ENCODE measurements around the gene CCR6.
"Not testable (repeated sequence)": the region's sequence is repeated elsewhere in the genome, so short reads cannot be mapped to it uniquely, and the experiment has no call there.

CCR6 gene

DNA sequence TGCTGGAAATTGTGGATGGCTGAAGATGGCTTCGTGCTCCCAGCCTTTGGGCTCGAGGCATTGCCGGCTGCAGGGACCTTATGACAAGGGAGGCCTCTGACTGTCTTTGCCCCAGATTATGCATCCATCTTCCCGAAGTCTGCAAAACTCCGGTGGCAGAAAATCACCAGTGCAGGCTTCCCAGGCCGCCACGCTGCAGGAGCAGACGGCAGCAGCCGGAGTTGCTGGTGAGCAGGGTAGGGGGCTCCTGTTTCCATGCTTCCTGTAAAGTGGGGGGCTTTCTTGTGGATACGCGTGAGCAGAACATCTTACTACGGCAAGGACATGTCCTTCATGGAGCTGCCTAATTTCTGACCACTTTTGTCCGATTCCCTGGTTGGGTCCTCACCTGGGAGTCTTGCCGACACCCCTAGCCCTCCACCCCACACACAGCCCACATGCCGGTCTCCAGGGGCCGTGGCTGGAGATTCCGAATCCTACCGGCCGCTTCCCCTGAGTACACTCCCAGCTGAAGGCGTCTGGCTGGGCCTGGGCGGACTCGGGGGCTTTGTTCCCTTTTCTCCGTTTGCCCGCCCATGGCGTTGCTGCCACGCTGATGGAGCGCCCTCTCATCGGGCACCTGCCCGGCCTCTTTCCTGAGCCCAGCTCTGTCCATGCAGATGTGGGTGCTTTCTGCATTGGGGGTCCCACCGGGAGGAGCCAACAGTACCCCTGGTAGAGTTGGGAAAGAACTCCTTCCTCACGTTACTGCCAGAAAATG lies 56.2 kb downstream of the CCR6 start:
- not testable (repeated sequence) for DNase-seq

DNA sequence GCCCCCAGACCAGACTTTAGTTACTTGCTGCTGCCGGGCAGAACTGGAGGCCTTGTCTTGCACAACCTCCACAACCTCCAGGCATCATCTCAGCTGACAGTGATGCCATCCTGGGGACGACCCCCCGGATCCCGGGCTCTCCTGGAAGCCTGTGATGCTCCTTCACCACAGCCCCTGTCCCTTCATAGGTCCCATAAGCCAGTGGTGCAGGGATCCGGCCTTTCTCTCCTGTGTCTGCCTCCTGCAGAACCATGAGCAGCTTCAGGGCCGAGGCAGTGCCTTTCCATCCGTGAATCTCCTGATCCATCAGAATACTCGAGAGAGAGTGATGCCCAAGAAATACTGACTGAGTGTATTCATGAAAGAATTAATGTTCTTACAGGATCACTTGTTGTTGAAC lies 57.2 kb downstream of the CCR6 start:
- DNase-seq: not testable (repeated sequence)

DNA sequence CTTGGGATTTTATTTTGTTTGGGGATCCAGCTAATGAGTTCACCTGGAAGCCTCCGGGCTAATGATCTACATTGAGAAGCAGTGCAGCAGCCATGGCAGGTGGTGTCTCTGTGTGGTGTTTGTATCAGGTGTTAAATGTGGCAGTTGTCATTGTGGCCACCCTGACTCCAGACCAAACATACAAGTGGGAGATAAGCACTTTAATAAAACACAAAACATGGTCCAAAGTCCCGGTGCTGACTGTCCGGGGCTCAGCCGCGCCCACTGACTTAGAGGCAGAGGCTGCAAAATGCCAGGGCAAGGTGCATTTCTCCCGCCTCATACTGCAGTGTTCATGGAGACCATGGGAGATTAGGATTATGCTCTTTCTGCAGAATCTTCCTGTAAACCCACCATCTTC lies 58.5 kb downstream of the CCR6 start:
- DNase-seq: not testable (repeated sequence)

DNA sequence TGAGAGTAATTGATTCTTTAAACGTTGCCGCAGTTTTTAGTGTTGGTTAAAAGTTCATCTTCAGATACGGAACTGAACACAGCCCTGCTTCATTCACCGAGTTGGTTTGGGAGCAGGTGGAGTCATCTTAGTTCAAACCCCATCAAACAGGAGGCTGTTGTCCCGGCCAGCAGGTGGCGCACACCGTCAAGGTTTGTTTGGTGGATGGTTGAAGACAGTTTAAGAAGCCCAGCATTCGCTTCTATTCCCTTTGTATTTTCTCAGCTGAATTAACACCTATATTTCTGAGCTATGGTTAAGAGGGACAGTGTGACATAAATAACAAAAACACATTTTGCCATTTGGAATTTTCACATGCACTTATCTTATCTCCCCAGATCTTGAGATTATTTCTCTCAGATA lies 60.0 kb downstream of the CCR6 start:
- DNase-seq: not testable (repeated sequence)

DNA sequence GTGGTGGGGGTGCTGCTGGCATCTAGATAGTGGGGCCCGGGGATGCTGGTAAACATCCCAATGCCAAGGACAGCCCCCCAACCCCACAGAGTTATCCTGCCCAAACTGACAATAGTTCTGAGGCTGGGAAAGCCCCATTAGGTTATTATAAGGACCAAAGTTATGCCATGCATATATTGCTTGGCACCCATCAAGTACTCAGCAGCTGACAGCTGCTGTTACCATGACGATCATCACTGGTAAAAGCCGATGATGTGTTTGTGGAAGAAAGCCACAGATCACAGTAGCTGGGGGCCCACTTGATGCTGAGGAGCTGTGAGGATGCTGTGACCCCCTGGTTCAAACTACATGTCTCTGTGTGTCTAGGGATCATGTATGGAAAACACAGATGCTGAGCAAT lies 62.2 kb downstream of the CCR6 start:
- DNase-seq: not testable (repeated sequence)

DNA sequence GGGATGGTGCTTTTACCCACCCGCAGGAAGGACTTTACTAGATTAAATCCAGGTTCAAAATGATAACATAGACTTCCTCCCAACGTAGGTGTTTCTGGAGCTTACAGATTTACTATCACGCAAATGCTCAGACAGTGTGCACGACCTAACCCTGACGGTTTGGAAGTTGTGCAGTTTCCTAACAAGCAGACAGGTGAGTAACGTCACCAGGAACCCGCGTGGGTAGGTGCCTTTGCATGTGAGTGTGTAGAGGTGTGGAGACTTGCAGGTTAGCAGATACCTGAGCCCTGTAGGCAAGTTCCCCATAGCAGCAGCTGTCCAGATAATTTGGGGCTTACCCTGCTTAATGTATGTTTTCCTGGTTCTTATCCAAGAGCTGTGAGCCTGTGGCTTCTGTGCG lies 64.4 kb downstream of the CCR6 start:
- DNase-seq: not testable (repeated sequence)
